Gastrocnemius medialis (tissue), 4 donors: ENCODE measurements around the gene TTL. TPM values are rescaled to one million over a fixed set of nuclear protein-coding genes. Genes with fewer than 3 reads are reported as not detected.
"Not testable (repeated sequence)": the region's sequence is repeated elsewhere in the genome, so short reads cannot be mapped to it uniquely, and the experiment has no call there.

Experiments
- ATAC-seq, 2 donors: fragments of 150-250 bp; one replicate each; pipeline ENCODE4 v1.9.1; 2016
- DNase-seq, 2 donors: peaks; one replicate each; pipeline ENCODE4 v3.0.0-alpha.2; 2019
- H3K27ac ChIP-seq, 4 donors: fragments of 200-600 bp; sonication (generic); 1 replicate in 1 of 4; 2 replicates in 3 of 4; pipeline ENCODE4 v1.5.1; 2016 to 2018; ENCODE audit warnings: mild to moderate bottlenecking in 2 of 4, moderate library complexity in 1 of 4
- H3K27me3 ChIP-seq, 3 donors: fragments of 200-600 bp; sonication (generic) in 2 of 3; 1 replicate in 1 of 3; 2 replicates in 2 of 3; pipeline versions ENCODE4 v1.5.1 to v1.6.0; 2016 to 2019; ENCODE audit warnings: mild to moderate bottlenecking in 1 of 3, moderate library complexity in 1 of 3
- H3K36me3 ChIP-seq, 2 donors: fragments of 200-600 bp; sonication (generic) in 1 of 2; one replicate each; pipeline ENCODE4 v1.5.1; 2017 to 2018
- H3K4me1 ChIP-seq, 2 donors: fragments of 200-600 bp; sonication (generic) in 1 of 2; one replicate each; pipeline ENCODE4 v1.5.1; 2016 to 2017; ENCODE audit warnings: mild to moderate bottlenecking in 2 of 2
- H3K4me3 ChIP-seq, 4 donors: fragments of 200-600 bp; sonication (generic) in 3 of 4; 1 replicate in 1 of 4; 2 replicates in 3 of 4; pipeline ENCODE4 v1.5.1; 2016 to 2019; ENCODE audit warnings: mild to moderate bottlenecking in 2 of 4
- H3K9me3 ChIP-seq, 3 donors: fragments of 200-600 bp; sonication (generic) in 2 of 3; 1 replicate in 1 of 3; 2 replicates in 2 of 3; pipeline ENCODE4 v1.5.1; 2016 to 2019
- CTCF ChIP-seq, 5 experiments: fragments of 450-650 bp in 3 of 5; fragments of 200-600 bp in 2 of 5; sonication (generic) in 2 of 5; IDR thresholded peaks in 4 of 5; conservative IDR thresholded peaks in 1 of 5; 1 replicate in 4 of 5; 2 replicates in 1 of 5; pipeline ENCODE4 v1.5.1; 2016 to 2019; ENCODE audit warnings: antibody characterized with exemption in 5 of 5, mild to moderate bottlenecking in 3 of 5, moderate library complexity in 3 of 5
- POLR2A ChIP-seq, 2 donors: fragments of 450-650 bp; IDR thresholded peaks; one replicate each; pipeline ENCODE4 v1.6.1; 2017; ENCODE audit warnings: antibody characterized with exemption in 2 of 2, mild to moderate bottlenecking in 2 of 2, moderate library complexity in 2 of 2
- in situ Hi-C, 4 donors: fragments of 200-750 bp; cut with MboI; loops; one replicate each; pipeline versions ENCODE4 v1.15.0 to v1.8.0; 2017; ENCODE audit warnings: low sequenced_read_pairs in 4 of 4
- intact Hi-C: fragments of 100-400 bp; cut with DNase I; formaldehyde crosslinking; loops from one replicate; pipeline ENCODE4 v1.15.1; 2023; ENCODE audit warnings: low total_unique reads
- total RNA-seq, 4 donors: library from RNA; depleted of rRNA; stranded (reverse); fragments of >200 nt; gene quantifications; one replicate each; pipeline versions ENCODE4 v1.1.0 to v1.2.3, GENCODE V29; 2016

TTL gene
- total RNA-seq, 4 donors from 2014 or later = 33.0 to 61.0 (median 46.5) TPM

GRCh38 chr2:112516801-112517200, 34.8 kb downstream of the TTL start:
- no peak for ATAC-seq
- intact Hi-C loops = no loop called here

GRCh38 chr2:112518807-112519206, 36.9 kb downstream of the TTL start:
- no peak overlapping the region for H3K27ac ChIP-seq
- no peaks in the 10 kb centered on the region for H3K27me3 ChIP-seq
- H3K9me3 ChIP-seq = no peaks in the 10 kb centered on the region
- in situ Hi-C loops = no loop called here
- H3K4me3 ChIP-seq = no peak overlapping the region
- DNase-seq = no peak
- H3K4me1 ChIP-seq = no peaks in the 10 kb centered on the region
- TF ChIP-seq CTCF (IDR thresholded peaks at IDR 0.05 in 4 of 5, conservative IDR thresholded peaks at IDR 0.05 in 1 of 5) (no peak), POLR2A (IDR thresholded peaks at IDR 0.05) (no peak)
- ATAC-seq = no peak
- intact Hi-C loops = no loop called here
- H3K36me3 ChIP-seq = peaks cover 0 to 30% of the 10 kb centered on the region in 2 donors

More at GRCh38 chr2:112516801-112517200, 34.8 kb downstream of the TTL start:
- Histone ChIP-seq H3K4me1 (no peaks in the 10 kb centered on the region), H3K9me3 (no peaks in the 10 kb centered on the region), H3K36me3 (peaks cover 0 to 26% of the 10 kb centered on the region in 2 donors), H3K4me3 (no peak overlapping the region), H3K27ac (no peak overlapping the region), H3K27me3 (no peaks in the 10 kb centered on the region)
- in situ Hi-C loops = no loop called here
- DNase-seq = no peak
- no peak for TF ChIP-seq POLR2A (IDR thresholded peaks at IDR 0.05)
- no peak for TF ChIP-seq CTCF (IDR thresholded peaks at IDR 0.05 in 4 of 5, conservative IDR thresholded peaks at IDR 0.05 in 1 of 5)

GRCh38 chr2:112519506-112519905, 37.5 kb downstream of the TTL start:
- Histone ChIP-seq H3K36me3 (peaks cover 0 to 26% of the 10 kb centered on the region in 2 donors), H3K4me1 (no peaks in the 10 kb centered on the region), H3K9me3 (no peaks in the 10 kb centered on the region), H3K4me3 (no peak overlapping the region), H3K27ac (no peak overlapping the region), H3K27me3 (no peaks in the 10 kb centered on the region)
- DNase-seq = no peak
- in situ Hi-C loops = no loop called here
- TF ChIP-seq CTCF (IDR thresholded peaks at IDR 0.05 in 4 of 5, conservative IDR thresholded peaks at IDR 0.05 in 1 of 5) (no peak), POLR2A (IDR thresholded peaks at IDR 0.05) (no peak)
- no peak for ATAC-seq
- intact Hi-C loops = no loop called here

- DNase-seq = no peak
- TF ChIP-seq CTCF (IDR thresholded peaks at IDR 0.05 in 4 of 5, conservative IDR thresholded peaks at IDR 0.05 in 1 of 5) (no peak), POLR2A (IDR thresholded peaks at IDR 0.05) (no peak)
- Histone ChIP-seq H3K36me3 (peaks cover 0 to 26% of the 10 kb centered on the region in 2 donors), H3K27ac (no peak overlapping the region), H3K4me3 (no peak overlapping the region), H3K27me3 (no peaks in the 10 kb centered on the region), H3K9me3 (no peaks in the 10 kb centered on the region), H3K4me1 (no peaks in the 10 kb centered on the region)
- in situ Hi-C loops (no loop called here), intact Hi-C loops (no loop called here)
- ATAC-seq = no peak
These were observed 38.4 kb downstream of the TTL start for GRCh38 chr2:112520234-112520783.

- Histone ChIP-seq H3K4me3 (no peak overlapping the region), H3K4me1 (no peaks in the 10 kb centered on the region), H3K36me3 (peaks cover 0 to 29% of the 10 kb centered on the region in 2 donors), H3K9me3 (no peaks in the 10 kb centered on the region), H3K27me3 (no peaks in the 10 kb centered on the region), H3K27ac (no peak overlapping the region)
- intact Hi-C loops = no loop called here
- no peak for TF ChIP-seq POLR2A (IDR thresholded peaks at IDR 0.05)
- TF ChIP-seq CTCF (IDR thresholded peaks at IDR 0.05 in 4 of 5, conservative IDR thresholded peaks at IDR 0.05 in 1 of 5) = no peak
- in situ Hi-C loops = no loop called here
- ATAC-seq (no peak), DNase-seq (no peak)
These were observed 41.4 kb downstream of the TTL start for GRCh38 chr2:112523291-112523777.

- in situ Hi-C loops = not testable (repeated sequence)
- peaks cover 0 to 39% of the 10 kb centered on the region in 2 donors for H3K36me3 ChIP-seq
These were observed 42.3 kb downstream of the TTL start for GRCh38 chr2:112524276-112524675.

More at GRCh38 chr2:112524276-112524675, 42.3 kb downstream of the TTL start:
- H3K9me3 ChIP-seq, H3K4me1 ChIP-seq, DNase-seq, ATAC-seq, intact Hi-C loops, H3K27ac ChIP-seq, H3K27me3 ChIP-seq, H3K4me3 ChIP-seq: not testable (repeated sequence)
